CD8-positive, alpha-beta memory T cell (primary cell): Measurements from ENCODE around the gene DPP7. TPM values are rescaled to one million over a fixed set of nuclear protein-coding genes. Genes with fewer than 3 reads are reported as not detected.

Experiments
- CTCF ChIA-PET: fragments of 350-600 bp; sonication (Branson Sonifier 250); formaldehyde crosslinking; loops from one replicate; lab custom pipeline; 2021; ENCODE audit warnings: antibody characterized with exemption; lab: Charles Lee
- POLR2A ChIA-PET: fragments of 350-600 bp; sonication (Branson Sonifier 250); formaldehyde crosslinking; loops from one replicate; lab custom pipeline; 2021; ENCODE audit warnings: antibody characterized with exemption; lab: Charles Lee
- DNase-seq, 5 donors: peaks; one replicate each; pipeline versions ENCODE4 v3.0.0 to v3.0.0-alpha.2; 2020 to 2022; ENCODE audit warnings: mixed read lengths in 1 of 5
- H3K27ac ChIP-seq: one replicate; pipeline ENCODE4 v1.7.0; 2013; ENCODE audit warnings: low read depth, mild to moderate bottlenecking, low read length, moderate library complexity
- H3K27me3 ChIP-seq: 2 replicates; pipeline ENCODE4 v1.7.0; 2013; ENCODE audit warnings: low read length, mild to moderate bottlenecking; ENCODE audit not compliant: insufficient read depth, poor library complexity, severe bottlenecking
- H3K36me3 ChIP-seq: 2 replicates; pipeline ENCODE4 v1.7.0; 2013; ENCODE audit warnings: mild to moderate bottlenecking, low read length, moderate library complexity; ENCODE audit not compliant: insufficient read depth
- H3K4me1 ChIP-seq: 2 replicates; pipeline ENCODE4 v1.7.0; 2013; ENCODE audit warnings: mild to moderate bottlenecking, low read length, moderate library complexity; ENCODE audit not compliant: insufficient read depth
- H3K4me3 ChIP-seq: 2 replicates; pipeline ENCODE4 v1.7.0; 2013; ENCODE audit warnings: mild to moderate bottlenecking, low read length
- H3K9me3 ChIP-seq: 2 replicates; pipeline ENCODE4 v1.7.0; 2013; ENCODE audit warnings: mild to moderate bottlenecking, low read length
- H3K27ac Mint-ChIP-seq, 8 donors: one replicate each; pipeline ENCODE4 v1.8.0; 2020 to 2021; ENCODE audit warnings: mixed read lengths in 8 of 8, mild to moderate bottlenecking in 6 of 8, inconsistent platforms in 3 of 8, moderate library complexity in 3 of 8
- H3K27me3 Mint-ChIP-seq, 2 donors: one replicate each; pipeline ENCODE4 v1.8.0; 2020 to 2021; ENCODE audit warnings: mixed read lengths in 2 of 2, mild to moderate bottlenecking in 1 of 2, moderate library complexity in 1 of 2
- H3K36me3 Mint-ChIP-seq, 3 donors: one replicate each; pipeline ENCODE4 v1.8.0; 2020 to 2021; ENCODE audit warnings: mixed read lengths in 3 of 3, inconsistent platforms in 1 of 3, mild to moderate bottlenecking in 1 of 3
- H3K4me1 Mint-ChIP-seq, 3 donors: one replicate each; pipeline ENCODE4 v1.8.0; 2020 to 2021; ENCODE audit warnings: mixed read lengths in 3 of 3, inconsistent platforms in 1 of 3, mild to moderate bottlenecking in 1 of 3
- H3K4me3 Mint-ChIP-seq, 7 donors: one replicate each; pipeline ENCODE4 v1.8.0; 2020 to 2021; ENCODE audit warnings: mixed read lengths in 7 of 7, mild to moderate bottlenecking in 6 of 7, moderate library complexity in 4 of 7, inconsistent platforms in 2 of 7
- H3K9me3 Mint-ChIP-seq, 5 donors: one replicate each; pipeline ENCODE4 v1.8.0; 2020 to 2022; ENCODE audit warnings: mixed read lengths in 5 of 5, mild to moderate bottlenecking in 3 of 5, moderate library complexity in 2 of 5, inconsistent platforms in 1 of 5
- polyA plus RNA-seq: library from polyadenylated mRNA; unstranded; fragments of 300-500 nt; fragmentation: Illumina TruSeq; gene quantifications from one replicate; pipeline ENCODE4 v1.2.3, GENCODE V29; 2021
- total RNA-seq, 2 experiments: library from RNA; stranded (reverse); gene quantifications; one replicate each; pipeline ENCODE4 v1.2.3, GENCODE V29; 2021

DPP7 gene
- total and polyA plus RNA-seq, 3 experiments from 2014 or later = 158 to 308 (median 294) TPM

DNA sequence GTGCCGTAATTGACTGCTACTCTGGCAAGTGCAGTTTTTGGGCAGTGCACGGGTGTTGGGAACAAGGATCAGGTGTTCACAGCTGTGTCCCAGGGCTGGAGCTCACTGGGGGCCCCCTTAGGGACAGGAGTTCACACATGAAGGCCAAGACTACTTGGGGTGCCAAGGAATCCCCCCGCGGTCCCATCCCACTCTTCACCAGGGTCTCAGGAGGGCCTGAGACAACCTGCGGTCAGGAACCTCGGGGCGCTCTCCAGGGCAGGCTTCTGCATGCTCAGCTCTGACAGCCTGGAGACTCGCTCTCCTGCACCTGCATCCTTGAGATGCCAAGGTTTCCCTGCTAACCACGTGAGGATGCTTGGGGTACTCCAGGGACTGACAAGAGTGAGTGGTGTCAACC is 30.0 kb downstream of the DPP7 start:
- CTCF ChIA-PET = interaction anchor here (1.0 to 2.5 kb wide), 2 partner anchors 14 to 20 kb away, joined by 3 to 8 read pairs; partner anchors contain the start of gene SAPCD2
- POLR2A ChIA-PET = interaction anchor here (1.3 to 3.0 kb wide), 2 partner anchors 11 to 14 kb away, joined by 4 to 29 read pairs; partner anchors contain the start of gene SAPCD2
- H3K27me3 ChIP-seq = no peaks in the 10 kb centered on the region
- Mint-ChIP-seq H3K9me3 (no peaks in the 10 kb centered on the region), H3K4me3 (peak overlapping the region in 2 of 7 donors; percentile 15 to 73), H3K27ac (no peak overlapping the region), H3K36me3 (peaks cover 0 to 42% (median 4%) of the 10 kb centered on the region in 3 donors), H3K4me1 (peaks cover 21 to 39% (median 25%) of the 10 kb centered on the region in 3 donors), H3K27me3 (no peaks in the 10 kb centered on the region)
- peaks cover 19% of the 10 kb centered on the region for H3K4me1 ChIP-seq
- no peaks in the 10 kb centered on the region for H3K9me3 ChIP-seq
- DNase-seq = no peak
- H3K27ac ChIP-seq = no peak overlapping the region
- H3K36me3 ChIP-seq = peaks cover 3% of the 10 kb centered on the region
- H3K4me3 ChIP-seq = no peak overlapping the region

DNA sequence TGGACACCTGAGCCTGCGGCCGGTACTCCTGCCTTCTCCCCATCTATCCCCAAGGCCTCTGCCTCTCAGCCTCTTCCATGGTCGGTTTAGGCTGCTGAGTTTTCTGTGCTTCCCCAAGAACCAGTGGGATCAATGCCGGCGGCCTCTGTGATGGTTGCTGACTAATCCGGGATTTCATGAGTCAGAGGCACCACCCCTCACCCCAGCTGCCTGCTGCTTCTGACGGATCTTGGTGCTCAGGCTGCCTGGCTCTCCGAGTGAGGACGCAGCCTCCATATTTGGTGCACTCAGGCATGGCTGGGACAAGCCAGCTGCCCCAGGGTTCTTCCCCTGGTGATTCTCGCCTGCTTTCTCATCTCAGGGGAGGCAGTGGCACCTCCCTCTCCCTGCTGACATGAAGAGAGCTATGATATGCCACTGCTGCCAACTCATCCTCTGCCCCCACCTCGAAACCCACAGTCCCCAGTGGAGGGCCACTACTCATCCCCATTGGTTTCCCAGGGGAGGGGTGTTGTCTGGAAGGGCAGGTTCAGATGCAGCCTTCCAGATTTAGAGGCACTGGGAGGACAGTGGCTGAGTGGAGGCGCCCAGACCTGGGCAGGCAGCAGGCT is 31.0 kb downstream of the DPP7 start:
- ChIA-PET POLR2A (interaction anchor here (1.3 kb wide), 1 partner anchor 12 kb away, joined by 4 read pairs; no protein-coding TSS in a partner anchor), CTCF (interaction anchor here (1.0 to 1.6 kb wide), 2 partner anchors 13 to 15 kb away, joined by 3 to 6 read pairs; partner anchors contain the start of gene SAPCD2)
- Mint-ChIP-seq H3K4me1 (peaks cover 18 to 29% (median 18%) of the 10 kb centered on the region in 3 donors), H3K27me3 (no peaks in the 10 kb centered on the region), H3K36me3 (peaks cover 0 to 32% (median 0%) of the 10 kb centered on the region in 3 donors), H3K27ac (peak overlapping the region in 1 of 8 donors; percentile 14), H3K9me3 (no peaks in the 10 kb centered on the region), H3K4me3 (peak overlapping the region in 2 of 7 donors; percentile 12 to 61)
- H3K4me1 ChIP-seq = peaks cover 22% of the 10 kb centered on the region
- H3K27ac ChIP-seq = no peak overlapping the region
- peaks cover 3% of the 10 kb centered on the region for H3K36me3 ChIP-seq
- no peaks in the 10 kb centered on the region for H3K27me3 ChIP-seq
- no peak overlapping the region for H3K4me3 ChIP-seq
- no peak for DNase-seq
- no peaks in the 10 kb centered on the region for H3K9me3 ChIP-seq

DNA sequence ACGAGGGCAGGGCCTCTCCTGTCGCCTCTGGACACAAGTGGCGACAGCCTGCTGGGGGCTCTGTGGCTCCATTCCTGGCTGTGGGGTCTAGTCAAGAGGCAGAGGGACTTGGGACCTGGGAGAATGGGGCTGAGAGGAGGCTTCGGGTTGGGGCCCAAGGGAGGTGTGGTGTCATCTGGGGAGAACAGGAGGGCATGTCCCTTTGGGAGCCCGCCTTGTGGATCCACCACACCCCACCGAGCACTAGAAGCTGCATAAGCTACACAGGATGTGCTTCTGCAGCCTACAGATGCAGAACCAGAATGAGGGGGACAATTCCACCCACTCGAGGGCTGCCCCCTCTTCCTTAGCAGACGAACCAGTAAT is 31.6 kb downstream of the DPP7 start:
- Histone ChIP-seq H3K27me3 (no peaks in the 10 kb centered on the region), H3K4me1 (peaks cover 22% of the 10 kb centered on the region), H3K4me3 (no peak overlapping the region), H3K9me3 (no peaks in the 10 kb centered on the region), H3K27ac (no peak overlapping the region), H3K36me3 (peaks cover 3% of the 10 kb centered on the region)
- H3K9me3 Mint-ChIP-seq = no peaks in the 10 kb centered on the region
- peaks cover 12 to 23% (median 13%) of the 10 kb centered on the region in 3 donors for H3K4me1 Mint-ChIP-seq
- peaks cover 0 to 28% (median 0%) of the 10 kb centered on the region in 3 donors for H3K36me3 Mint-ChIP-seq
- H3K4me3 Mint-ChIP-seq = no peak overlapping the region
- ChIA-PET CTCF (interaction anchor here (1.6 kb wide), 1 partner anchor 15 kb away, joined by 6 read pairs; no protein-coding TSS in a partner anchor), POLR2A (interaction anchor here (1.3 kb wide), 1 partner anchor 13 kb away, joined by 4 read pairs; no protein-coding TSS in a partner anchor)
- H3K27me3 Mint-ChIP-seq = no peaks in the 10 kb centered on the region
- no peak for DNase-seq
- peak overlapping the region in 1 of 8 donors; percentile 14 for H3K27ac Mint-ChIP-seq

DNA sequence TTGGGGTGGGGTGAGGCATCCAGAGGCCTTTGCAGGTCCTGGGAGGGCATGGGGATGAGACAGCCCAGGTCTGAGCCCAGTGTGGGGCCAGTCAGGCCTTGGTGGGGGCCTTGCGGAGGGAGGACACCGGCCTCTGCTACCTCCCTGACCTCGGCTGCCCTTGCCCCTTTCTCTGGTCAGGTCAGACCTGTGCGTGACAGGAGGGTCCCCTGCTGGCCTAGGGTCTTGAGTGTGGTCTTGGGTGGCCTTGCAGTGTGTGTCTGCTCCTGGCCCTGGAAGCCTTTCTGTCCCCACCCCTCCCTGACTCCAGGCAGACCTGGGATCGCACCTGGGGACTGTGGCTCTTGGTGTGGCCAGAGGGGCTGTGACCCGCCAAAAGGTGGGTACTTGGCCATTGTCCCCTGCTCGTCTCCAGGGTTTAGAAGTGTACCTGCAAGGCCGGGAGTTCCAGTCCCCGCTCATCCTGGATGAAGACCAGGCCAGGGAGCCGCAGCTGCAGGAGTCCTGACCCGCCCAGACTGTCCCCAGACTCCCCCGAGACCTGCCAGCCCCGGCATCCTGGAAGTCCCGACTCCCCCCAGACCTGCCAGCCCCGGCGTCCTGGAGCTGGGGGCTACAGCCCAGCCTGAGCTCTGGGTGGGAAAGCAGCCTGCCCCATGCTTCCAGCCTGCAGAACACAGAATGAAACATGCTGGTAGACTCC is 32.2 kb downstream of the DPP7 start:
- CTCF ChIA-PET = interaction anchor here (1.1 to 1.6 kb wide), 3 partner anchors 12 to 19 kb away, joined by 3 to 6 read pairs (median 4); partner anchors contain the start of gene SAPCD2
- H3K36me3 ChIP-seq = peaks cover 3% of the 10 kb centered on the region
- Mint-ChIP-seq H3K36me3 (peaks cover 0 to 25% (median 0%) of the 10 kb centered on the region in 3 donors), H3K4me3 (peak overlapping the region in 1 of 7 donors; percentile 36), H3K4me1 (peaks cover 7 to 17% (median 8%) of the 10 kb centered on the region in 3 donors), H3K27me3 (no peaks in the 10 kb centered on the region), H3K27ac (no peak overlapping the region), H3K9me3 (no peaks in the 10 kb centered on the region)
- no peak overlapping the region for H3K4me3 ChIP-seq
- POLR2A ChIA-PET = no interaction called here
- no peak for DNase-seq
- peaks cover 17% of the 10 kb centered on the region for H3K4me1 ChIP-seq
- no peak overlapping the region for H3K27ac ChIP-seq
- H3K27me3 ChIP-seq = no peaks in the 10 kb centered on the region
- no peaks in the 10 kb centered on the region for H3K9me3 ChIP-seq

DNA sequence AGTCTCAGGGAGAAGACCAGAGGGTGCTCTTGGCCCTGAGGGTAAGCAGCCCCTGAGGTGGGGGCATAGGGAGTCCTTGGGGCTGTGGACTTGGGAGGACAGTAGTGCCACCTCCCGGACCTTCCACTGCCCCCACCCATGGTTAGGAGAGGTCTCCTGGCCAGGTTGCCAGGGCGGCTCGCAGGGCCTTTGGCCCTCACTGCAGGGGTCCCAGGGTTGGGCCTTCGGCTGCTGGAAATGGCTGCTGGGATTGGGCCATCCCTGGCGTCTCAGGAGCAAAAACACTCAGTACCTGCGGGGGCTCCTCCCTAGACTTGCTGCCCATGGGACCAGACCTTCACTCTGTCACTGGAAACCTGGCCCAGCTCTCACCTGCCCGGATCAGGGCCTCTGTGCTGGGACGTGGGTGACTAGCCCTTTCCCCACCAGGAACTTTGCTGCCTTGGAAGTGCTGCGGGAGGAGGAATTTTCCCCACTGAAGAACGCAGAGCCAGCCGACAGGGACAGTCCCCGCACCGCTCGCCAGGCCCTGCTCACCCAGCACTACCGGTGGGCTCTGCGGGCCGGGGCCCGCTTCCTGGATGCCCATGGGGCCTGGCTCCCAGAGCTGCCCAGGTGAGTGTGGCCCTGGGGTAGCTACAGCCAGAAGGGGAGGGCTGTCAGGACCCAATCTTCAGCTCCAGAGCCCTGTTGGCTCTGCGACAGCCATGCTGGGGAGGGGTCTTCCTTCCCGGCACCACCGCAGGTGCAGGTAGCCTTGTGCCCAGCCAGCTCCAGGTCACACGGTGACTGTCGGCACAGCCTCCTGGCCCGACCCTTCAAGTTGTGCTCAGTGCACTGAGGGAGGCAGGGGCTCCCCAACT is 34.0 kb downstream of the DPP7 start:
- no peaks in the 10 kb centered on the region for H3K9me3 Mint-ChIP-seq
- Histone ChIP-seq H3K27me3 (no peaks in the 10 kb centered on the region), H3K9me3 (no peaks in the 10 kb centered on the region), H3K36me3 (peaks cover 3% of the 10 kb centered on the region), H3K27ac (no peak overlapping the region), H3K4me1 (peaks cover 9% of the 10 kb centered on the region), H3K4me3 (no peak overlapping the region)
- no peak overlapping the region for H3K27ac Mint-ChIP-seq
- peak overlapping the region in 1 of 7 donors; percentile 46 for H3K4me3 Mint-ChIP-seq
- peaks cover 2 to 10% (median 4%) of the 10 kb centered on the region in 3 donors for H3K4me1 Mint-ChIP-seq
- POLR2A ChIA-PET = no interaction called here
- DNase-seq = no peak
- no peaks in the 10 kb centered on the region for H3K27me3 Mint-ChIP-seq
- CTCF ChIA-PET = interaction anchor here (0.8 to 1.3 kb wide), 2 partner anchors 13 kb away, joined by 3 to 5 read pairs; no protein-coding TSS in a partner anchor
- peaks cover 0 to 20% (median 0%) of the 10 kb centered on the region in 3 donors for H3K36me3 Mint-ChIP-seq

DNA sequence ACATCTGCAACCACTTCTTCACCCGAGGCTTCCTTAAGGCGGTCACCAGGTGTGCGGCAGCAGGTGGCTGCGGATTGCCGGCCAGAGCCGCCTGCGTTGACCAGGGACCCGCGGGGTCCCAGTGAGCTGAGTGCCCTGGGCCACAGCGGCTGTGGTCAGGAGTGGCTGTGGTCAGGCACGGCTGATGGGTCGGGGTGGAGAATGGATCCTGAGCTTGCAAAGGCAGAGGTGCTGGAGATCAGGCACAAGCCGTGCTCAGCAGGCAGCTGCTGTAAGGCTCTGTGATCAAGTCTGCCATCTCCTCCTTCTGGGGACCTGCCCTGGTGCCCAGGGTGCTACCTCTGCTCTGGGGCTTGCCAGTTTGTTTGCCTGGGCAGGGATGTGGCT is 35.1 kb downstream of the DPP7 start:
- ChIA-PET CTCF (interaction anchor here (1.3 to 1.4 kb wide), 2 partner anchors 9 to 12 kb away, joined by 4 to 5 read pairs; partner anchors contain the start of gene SAPCD2), POLR2A (no interaction called here)
- H3K9me3 Mint-ChIP-seq = no peaks in the 10 kb centered on the region
- H3K36me3 Mint-ChIP-seq = peaks cover 0 to 20% (median 0%) of the 10 kb centered on the region in 3 donors
- H3K9me3 ChIP-seq = no peaks in the 10 kb centered on the region
- no peak overlapping the region for H3K27ac Mint-ChIP-seq
- H3K27me3 ChIP-seq = no peaks in the 10 kb centered on the region
- peak overlapping the region in 5 of 7 donors; percentile 43 to 81 (median 45) for H3K4me3 Mint-ChIP-seq
- H3K4me3 ChIP-seq = no peak overlapping the region
- H3K36me3 ChIP-seq = peaks cover 3% of the 10 kb centered on the region
- H3K4me1 ChIP-seq = peaks cover 7% of the 10 kb centered on the region
- H3K4me1 Mint-ChIP-seq = peaks cover 0 to 5% (median 2%) of the 10 kb centered on the region in 3 donors
- no peaks in the 10 kb centered on the region for H3K27me3 Mint-ChIP-seq
- H3K27ac ChIP-seq = no peak overlapping the region
- DNase-seq = no peak

DNA sequence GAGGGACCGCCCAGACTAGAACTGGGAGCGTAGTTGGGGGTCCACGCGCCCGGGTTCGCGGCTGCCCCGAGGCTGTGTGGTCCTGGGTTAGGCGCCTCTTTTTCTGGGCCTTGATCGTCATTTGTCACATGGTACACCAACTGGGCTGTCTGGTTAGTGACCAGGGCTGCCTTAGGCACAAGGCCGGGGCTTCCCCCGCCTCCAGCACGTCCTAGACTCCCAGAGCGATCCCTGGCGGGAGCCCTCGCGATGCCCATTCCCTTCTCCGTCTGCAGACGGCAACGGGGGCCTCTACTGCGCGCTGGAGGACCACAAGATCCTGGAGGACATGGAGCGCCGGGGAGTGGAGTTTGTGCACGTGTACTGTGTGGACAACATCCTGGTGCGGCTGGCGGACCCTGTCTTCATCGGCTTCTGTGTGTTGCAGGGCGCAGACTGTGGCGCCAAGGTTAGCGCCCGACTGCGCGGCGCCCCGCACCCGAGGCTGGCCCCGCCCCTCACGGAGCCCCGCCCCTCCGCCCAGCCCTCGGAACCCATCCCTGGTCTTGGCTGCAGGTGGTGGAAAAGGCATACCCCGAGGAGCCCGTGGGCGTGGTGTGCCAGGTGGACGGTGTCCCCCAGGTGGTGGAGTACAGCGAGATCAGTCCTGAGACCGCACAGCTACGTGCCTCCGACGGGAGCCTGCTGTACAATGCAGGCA is 35.7 kb downstream of the DPP7 start:
- Mint-ChIP-seq H3K27me3 (no peaks in the 10 kb centered on the region), H3K4me3 (peak overlapping the region; percentile 37 to 91 (median 46)), H3K36me3 (peaks cover 0 to 19% (median 0%) of the 10 kb centered on the region in 3 donors), H3K9me3 (no peaks in the 10 kb centered on the region), H3K27ac (peak overlapping the region in 1 of 8 donors; percentile 61), H3K4me1 (peaks cover 0 to 5% (median 2%) of the 10 kb centered on the region in 3 donors)
- DNase-seq = no peak
- peak overlapping the region; percentile 47 for H3K4me3 ChIP-seq
- H3K4me1 ChIP-seq = peaks cover 7% of the 10 kb centered on the region
- no peak overlapping the region for H3K27ac ChIP-seq
- CTCF ChIA-PET = interaction anchor here (1.1 to 1.4 kb wide), 3 partner anchors 8 to 12 kb away, joined by 3 to 4 read pairs (median 3); partner anchors contain the start of gene SAPCD2
- POLR2A ChIA-PET = no interaction called here
- no peaks in the 10 kb centered on the region for H3K9me3 ChIP-seq
- peaks cover 3% of the 10 kb centered on the region for H3K36me3 ChIP-seq
- no peaks in the 10 kb centered on the region for H3K27me3 ChIP-seq
